ENCODE data around the gene SIL1. TPM values are rescaled to one million over a fixed set of nuclear protein-coding genes. Genes with fewer than 3 reads are reported as not detected.
A peak's percentile ranks its signal among the peaks of the same experiment; 100 is the strongest.

The SIL1 gene
- total and polyA plus RNA-seq, 2 of the 8 experiments (the other 6 are each of a cell fraction or from before 2014, with no cell fraction given), result 8.3 to 12.8 TPM

DNA sequence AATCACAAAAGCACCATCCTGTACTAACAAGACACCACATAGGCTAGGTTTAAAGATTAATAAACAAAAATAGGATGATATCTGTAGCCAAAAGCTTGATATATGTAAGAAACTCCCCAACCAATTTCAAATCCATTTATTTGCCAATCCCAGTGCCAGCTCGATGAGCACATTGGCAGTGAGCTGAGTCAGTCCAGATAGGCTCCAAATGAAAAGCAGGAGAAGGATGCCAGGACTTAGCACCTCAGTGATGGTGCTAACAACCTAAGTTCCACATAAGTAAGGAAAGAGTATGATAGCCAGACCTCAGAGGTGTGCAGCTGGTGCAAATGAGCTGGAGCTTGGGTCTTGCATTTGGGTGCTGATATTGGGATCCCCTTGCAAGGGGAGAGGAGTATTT, 158.1 kb downstream of the SIL1 start:
- FAIRE-seq (no peak), DNase-seq (ENCODE audit: low read depth in 1 of 2, low spot score in 2 of 2) (peak in 1 of 2 experiments; percentile 17)
- Histone ChIP-seq H3K4ac (replicated peaks; ENCODE audit: insufficient read length, low read depth, low read length) (no peak overlapping the region), H3K23me2 (ENCODE audit: low read depth, low read length) (no peaks in the 10 kb centered on the region), H2AFZ (ENCODE audit: low read length) (no peak overlapping the region), H2BK20ac (ENCODE audit: low read length) (no peak overlapping the region), H3K9me3 (ENCODE audit: insufficient read depth in 2 of 2, low read depth in 1 of 2, low read length in 1 of 2) (no peaks in the 10 kb centered on the region), H3K56ac (replicated peaks; ENCODE audit: insufficient read length, low read depth, low read length) (no peak overlapping the region), H3K36me3 (ENCODE audit: control insufficient read depth in 2 of 4, insufficient read depth in 4 of 4, low read length in 3 of 4) (no peaks in the 10 kb centered on the region), H4K5ac (ENCODE audit: insufficient read length, low read depth, low read length) (no peak overlapping the region), H2BK12ac (ENCODE audit: low read depth, low read length) (no peak overlapping the region), H3K27me3 (replicated peaks in 1 of 4; ENCODE audit: control insufficient read depth in 3 of 4, extremely low read depth in 1 of 4, insufficient read depth in 3 of 4, low read length in 3 of 4) (no peaks in the 10 kb centered on the region), H3K4me2 (ENCODE audit: insufficient read depth in 1 of 2, low read depth in 2 of 2, low read length in 2 of 2) (no peak overlapping the region), H3K79me1 (ENCODE audit: low read depth, low read length) (no peaks in the 10 kb centered on the region), H3K4me1 (replicated peaks in 1 of 4; ENCODE audit: control insufficient read depth in 3 of 4, insufficient read depth in 4 of 4, low read length in 3 of 4) (no peaks in the 10 kb centered on the region), H4K20me1 (replicated peaks in 1 of 2; ENCODE audit: control insufficient read depth in 1 of 2, insufficient read depth in 2 of 2, low read length in 2 of 2) (no peaks in the 10 kb centered on the region), H3K18ac (ENCODE audit: extremely low read depth, low read length) (no peak overlapping the region), H3K23ac (ENCODE audit: insufficient read length) (no peak overlapping the region), H4K8ac (ENCODE audit: extremely low read depth, insufficient read depth, low read length) (no peak overlapping the region), H3K4me3 (ENCODE audit: extremely low read depth in 1 of 4, insufficient read depth in 2 of 4, low read depth in 3 of 4, low read length in 4 of 4) (no peak overlapping the region), H3K9ac (replicated peaks in 1 of 4; ENCODE audit: extremely low read depth in 1 of 4, low read depth in 3 of 4, low read length in 3 of 4) (no peak overlapping the region), H3K27ac (ENCODE audit: low read depth, low read length) (no peak overlapping the region), H2BK15ac (ENCODE audit: low read length) (no peak overlapping the region), H3K79me2 (ENCODE audit: control insufficient read depth in 1 of 2, insufficient read depth in 2 of 2, low read length in 2 of 2) (no peaks in the 10 kb centered on the region), H3K14ac (ENCODE audit: insufficient read length) (no peak overlapping the region), H2BK120ac (replicated peaks; ENCODE audit: low read depth, low read length) (no peak overlapping the region), H4K91ac (replicated peaks; ENCODE audit: insufficient read length, low read length) (no peak overlapping the region), H2AK5ac (ENCODE audit: low read depth, low read length) (no peak overlapping the region), H2BK5ac (ENCODE audit: low read depth, low read length) (no peak overlapping the region)
- ChIA-PET CTCF (ENCODE audit: partially characterized antibody) (interaction anchor here (0.6 to 2.8 kb wide), 15 partner anchors 11 to 590 kb away, joined by 3 to 12 read pairs (median 4); no protein-coding TSS in a partner anchor), POLR2A (ENCODE audit: partially characterized antibody) (no interaction called here)
- 88% methylated on average over 1 of the region's 1 CpG; no CpG with 5 or more reads in 1 of the 2 experiments for WGBS, 2 experiments (ENCODE audit: extremely low coverage in 1 of 2, insufficient coverage in 1 of 2, insufficient read length in 1 of 2, insufficient replicate concordance in 2 of 2, low coverage in 1 of 2, low lambda C conversion rate in 2 of 2, missing lambda C conversion rate in 1 of 2)
- no peak for TF ChIP-seq ASH2L (IDR thresholded peaks at IDR 0.05; ENCODE audit: low read length)
- no peak for TF ChIP-seq KDM5A (IDR thresholded peaks at IDR 0.05; ENCODE audit: low read length)
- no peak for TF ChIP-seq CBX8 (IDR thresholded peaks at IDR 0.05; ENCODE audit: borderline replicate concordance, low read depth, low read length)
- TF ChIP-seq, protein P1, sequence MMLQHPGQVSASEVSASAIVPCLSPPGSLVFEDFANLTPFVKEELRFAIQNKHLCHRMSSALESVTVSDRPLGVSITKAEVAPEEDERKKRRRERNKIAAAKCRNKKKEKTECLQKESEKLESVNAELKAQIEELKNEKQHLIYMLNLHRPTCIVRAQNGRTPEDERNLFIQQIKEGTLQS (IDR thresholded peaks at IDR 0.05; ENCODE audit: insufficient read depth, low read depth, low read length), result no peak
- TF ChIP-seq TEAD4 (IDR thresholded peaks at IDR 0.05; ENCODE audit: low read depth, low read length), result no peak
- TF ChIP-seq MAFK (IDR thresholded peaks at IDR 0.05; ENCODE audit: low read depth, low read length), result no peak
- no peak for TF ChIP-seq RAD21 (IDR thresholded peaks at IDR 0.05 in 1 of 2, conservative IDR thresholded peaks at IDR 0.05 in 1 of 2; ENCODE audit: low read depth in 2 of 2, low read length in 2 of 2)
- no peak for TF ChIP-seq KDM4A (IDR thresholded peaks at IDR 0.05; ENCODE audit: low read depth, low read length, severe bottlenecking)
- TF ChIP-seq TBP (IDR thresholded peaks at IDR 0.05; ENCODE audit: low read depth, low read length), result no peak
- TF ChIP-seq, protein P2, sequence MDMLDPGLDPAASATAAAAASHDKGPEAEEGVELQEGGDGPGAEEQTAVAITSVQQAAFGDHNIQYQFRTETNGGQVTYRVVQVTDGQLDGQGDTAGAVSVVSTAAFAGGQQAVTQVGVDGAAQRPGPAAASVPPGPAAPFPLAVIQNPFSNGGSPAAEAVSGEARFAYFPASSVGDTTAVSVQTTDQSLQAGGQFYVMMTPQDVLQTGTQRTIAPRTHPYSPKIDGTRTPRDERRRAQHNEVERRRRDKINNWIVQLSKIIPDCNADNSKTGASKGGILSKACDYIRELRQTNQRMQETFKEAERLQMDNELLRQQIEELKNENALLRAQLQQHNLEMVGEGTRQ (IDR thresholded peaks at IDR 0.05; ENCODE audit: low read length), result no peak
- TF ChIP-seq, protein P3, sequence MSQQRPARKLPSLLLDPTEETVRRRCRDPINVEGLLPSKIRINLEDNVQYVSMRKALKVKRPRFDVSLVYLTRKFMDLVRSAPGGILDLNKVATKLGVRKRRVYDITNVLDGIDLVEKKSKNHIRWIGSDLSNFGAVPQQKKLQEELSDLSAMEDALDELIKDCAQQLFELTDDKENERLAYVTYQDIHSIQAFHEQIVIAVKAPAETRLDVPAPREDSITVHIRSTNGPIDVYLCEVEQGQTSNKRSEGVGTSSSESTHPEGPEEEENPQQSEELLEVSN (IDR thresholded peaks at IDR 0.05), result no peak
- TF ChIP-seq ZNF274 (IDR thresholded peaks at IDR 0.05; ENCODE audit: borderline replicate concordance, extremely low read depth, low read length), result no peak
